ENCODE measurements around the gene MANBA.
A peak's percentile ranks its signal among the peaks of the same experiment; 100 is the strongest.

MANBA gene

DNA sequence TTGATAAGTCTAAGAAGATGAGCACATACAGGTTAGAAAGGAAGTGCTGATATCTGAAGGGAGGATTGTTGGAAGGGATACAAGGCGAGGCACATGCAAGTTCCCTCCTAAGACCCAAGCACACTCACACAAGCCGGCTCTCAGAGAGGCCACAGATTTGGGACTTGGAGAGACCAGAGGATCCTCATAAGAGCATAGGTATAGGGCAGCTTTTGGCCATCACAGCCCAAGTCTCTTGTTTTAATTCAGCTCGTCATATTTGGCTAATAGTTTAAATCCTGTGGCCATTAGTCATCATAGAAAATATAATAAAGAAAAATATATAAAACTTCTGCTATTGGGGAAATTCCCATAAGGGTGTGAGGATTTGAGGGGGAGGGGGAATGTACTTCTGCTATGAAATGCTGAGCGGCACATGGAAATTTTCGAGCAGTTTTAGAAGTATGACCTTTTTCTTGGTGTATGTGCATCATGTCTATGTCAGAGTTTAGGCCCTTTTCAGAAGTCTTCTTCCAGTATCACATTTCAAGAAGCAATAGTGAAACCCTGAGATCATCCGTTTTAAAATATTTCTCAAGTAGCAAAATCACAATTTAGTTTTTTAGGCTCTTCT lies 161.9 kb downstream of the MANBA start:
- Mint-ChIP-seq H3K9me3 (ENCODE audit: low read depth) (no peaks in the 10 kb centered on the region), H3K27me3 (no peaks in the 10 kb centered on the region), H3K4me3 (peak overlapping the region; percentile 62), H3K4me1 (ENCODE audit: low read depth) (peaks cover 79% of the 10 kb centered on the region), H3K27ac (peak overlapping the region; percentile 89), H3K36me3 (peaks cover 57% of the 10 kb centered on the region)

DNA sequence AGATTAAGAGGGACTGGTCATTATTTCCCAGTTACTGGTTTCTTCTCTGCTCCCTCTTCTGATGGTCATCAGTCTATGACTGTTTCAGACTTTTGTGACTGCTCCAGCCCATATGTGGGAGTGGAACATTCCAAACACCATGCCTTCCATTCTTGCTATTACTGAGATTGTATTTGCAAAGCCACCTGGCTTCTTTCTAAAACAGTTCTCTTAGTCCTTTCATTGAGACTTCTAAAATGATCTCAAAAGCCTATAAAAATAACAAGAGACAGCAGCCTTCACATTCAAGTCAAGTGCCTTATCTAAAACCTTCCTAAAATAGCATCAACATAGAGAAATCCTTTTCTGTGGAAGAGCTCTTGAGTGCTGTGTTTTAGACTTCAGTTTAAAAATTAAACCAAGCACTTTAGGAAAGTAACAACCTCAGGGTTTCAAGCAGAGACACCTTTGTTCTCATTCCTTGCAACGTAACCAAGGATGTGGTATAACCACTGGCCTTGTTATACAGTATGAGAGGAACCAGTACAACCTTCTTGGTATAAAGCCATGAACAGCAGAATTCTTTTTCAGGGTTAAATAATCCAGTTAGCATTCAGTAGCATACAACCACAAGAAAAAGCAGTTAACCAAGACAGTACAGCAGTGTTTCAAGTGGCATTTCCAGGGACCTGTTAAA lies 162.5 kb downstream of the MANBA start:
- Mint-ChIP-seq H3K9me3 (ENCODE audit: low read depth) (no peaks in the 10 kb centered on the region), H3K27ac (peak overlapping the region; percentile 89), H3K4me3 (peak overlapping the region; percentile 62), H3K36me3 (peaks cover 53% of the 10 kb centered on the region), H3K27me3 (no peaks in the 10 kb centered on the region), H3K4me1 (ENCODE audit: low read depth) (peaks cover 80% of the 10 kb centered on the region)

GRCh38 chr4:102596532-102596931 lies 164.2 kb downstream of the MANBA start:
- H3K27ac Mint-ChIP-seq = peak overlapping the region; percentile 89
- no peaks in the 10 kb centered on the region for H3K27me3 Mint-ChIP-seq
- no peaks in the 10 kb centered on the region for H3K9me3 Mint-ChIP-seq (ENCODE audit: low read depth)
- H3K4me3 Mint-ChIP-seq = peak overlapping the region; percentile 23
- H3K4me1 Mint-ChIP-seq (ENCODE audit: low read depth) = peaks cover 91% of the 10 kb centered on the region
- peaks cover 65% of the 10 kb centered on the region for H3K36me3 Mint-ChIP-seq

DNA sequence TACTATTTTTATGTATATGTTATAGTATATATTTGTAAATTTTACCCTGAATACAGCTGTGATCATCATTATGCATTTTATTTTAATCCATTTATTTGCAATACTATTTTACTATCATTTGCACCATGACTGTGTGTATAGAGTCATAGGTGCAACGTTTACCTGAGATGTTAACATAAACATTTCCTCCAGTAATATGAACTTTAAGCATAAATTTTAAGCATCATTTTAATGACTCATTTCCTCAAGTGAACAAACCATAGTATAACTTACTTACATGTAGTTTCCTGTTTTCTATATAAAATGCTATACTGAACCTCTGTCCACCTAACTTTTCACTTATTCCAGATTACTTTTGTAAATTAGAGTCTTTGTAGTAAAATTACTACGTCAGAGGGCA lies 166.8 kb downstream of the MANBA start:
- Mint-ChIP-seq H3K36me3 (peaks cover 68% of the 10 kb centered on the region), H3K4me1 (ENCODE audit: low read depth) (peaks cover 94% of the 10 kb centered on the region), H3K4me3 (peak overlapping the region; percentile 22), H3K27me3 (no peaks in the 10 kb centered on the region), H3K9me3 (ENCODE audit: low read depth) (peaks cover 3% of the 10 kb centered on the region), H3K27ac (peak overlapping the region; percentile 85)

GRCh38 chr4:102593147-102593546 lies 167.6 kb downstream of the MANBA start:
- peak overlapping the region; percentile 79 for H3K27ac Mint-ChIP-seq
- peak overlapping the region; percentile 46 for H3K4me3 Mint-ChIP-seq
- peaks cover 3% of the 10 kb centered on the region for H3K9me3 Mint-ChIP-seq (ENCODE audit: low read depth)
- peaks cover 70% of the 10 kb centered on the region for H3K36me3 Mint-ChIP-seq
- no peaks in the 10 kb centered on the region for H3K27me3 Mint-ChIP-seq
- peaks cover 94% of the 10 kb centered on the region for H3K4me1 Mint-ChIP-seq (ENCODE audit: low read depth)

- H3K27me3 Mint-ChIP-seq = no peaks in the 10 kb centered on the region
- H3K9me3 Mint-ChIP-seq (ENCODE audit: low read depth) = peaks cover 3% of the 10 kb centered on the region
- H3K36me3 Mint-ChIP-seq = peaks cover 69% of the 10 kb centered on the region
- H3K4me3 Mint-ChIP-seq = peak overlapping the region; percentile 1
- H3K27ac Mint-ChIP-seq = peak overlapping the region; percentile 79
- H3K4me1 Mint-ChIP-seq (ENCODE audit: low read depth) = peaks cover 94% of the 10 kb centered on the region
Observed at GRCh38 chr4:102592256-102592655, 168.5 kb downstream of the MANBA start.

GRCh38 chr4:102589743-102590142 lies 171.0 kb downstream of the MANBA start:
- H3K4me3 Mint-ChIP-seq = peak overlapping the region; percentile 66
- H3K36me3 Mint-ChIP-seq = peaks cover 67% of the 10 kb centered on the region
- peaks cover 97% of the 10 kb centered on the region for H3K4me1 Mint-ChIP-seq (ENCODE audit: low read depth)
- peaks cover 3% of the 10 kb centered on the region for H3K9me3 Mint-ChIP-seq (ENCODE audit: low read depth)
- no peaks in the 10 kb centered on the region for H3K27me3 Mint-ChIP-seq
- peak overlapping the region; percentile 55 for H3K27ac Mint-ChIP-seq

GRCh38 chr4:102586644-102587021 lies 174.1 kb downstream of the MANBA start:
- Mint-ChIP-seq H3K36me3 (peaks cover 55% of the 10 kb centered on the region), H3K4me1 (ENCODE audit: low read depth) (peaks cover 92% of the 10 kb centered on the region), H3K27me3 (no peaks in the 10 kb centered on the region), H3K4me3 (peak overlapping the region; percentile 44), H3K27ac (peak overlapping the region; percentile 90), H3K9me3 (ENCODE audit: low read depth) (peaks cover 3% of the 10 kb centered on the region)

DNA sequence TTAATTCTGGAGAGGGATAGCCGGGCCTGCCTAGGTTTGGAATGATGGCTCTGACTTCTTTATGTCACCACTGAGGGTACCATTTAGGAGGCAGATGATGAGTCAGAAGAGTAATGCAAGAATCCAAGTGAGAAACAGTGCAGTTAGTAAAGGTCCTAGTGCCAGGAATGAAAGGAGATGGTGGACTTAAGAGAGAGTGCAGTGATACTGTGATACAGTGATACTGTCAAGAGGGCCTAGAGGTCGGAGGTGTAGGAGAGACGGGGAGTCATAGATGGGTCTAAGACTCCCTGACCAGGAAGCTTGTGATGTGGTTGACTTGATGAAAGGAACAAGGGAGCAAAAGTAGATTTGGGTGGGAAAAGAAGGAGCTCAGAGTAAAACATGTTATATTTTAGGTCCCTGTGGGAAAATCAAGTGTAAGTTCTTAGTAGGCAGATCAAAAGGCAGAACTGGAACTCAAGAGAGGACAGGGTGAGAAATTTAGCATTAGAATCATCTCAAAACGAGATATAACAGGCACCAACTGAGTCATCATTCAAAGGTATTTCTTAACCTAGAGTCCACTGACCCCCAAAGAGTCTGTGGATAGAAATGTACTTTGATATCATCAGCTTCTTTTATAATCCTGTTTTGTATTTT lies 174.6 kb downstream of the MANBA start:
- Mint-ChIP-seq H3K9me3 (ENCODE audit: low read depth) (peaks cover 3% of the 10 kb centered on the region), H3K4me3 (peak overlapping the region; percentile 44), H3K27me3 (no peaks in the 10 kb centered on the region), H3K36me3 (peaks cover 54% of the 10 kb centered on the region), H3K4me1 (ENCODE audit: low read depth) (peaks cover 91% of the 10 kb centered on the region), H3K27ac (peak overlapping the region; percentile 90)

GRCh38 chr4:102585329-102585728 lies 175.4 kb downstream of the MANBA start:
- peaks cover 89% of the 10 kb centered on the region for H3K4me1 Mint-ChIP-seq (ENCODE audit: low read depth)
- no peaks in the 10 kb centered on the region for H3K27me3 Mint-ChIP-seq
- peaks cover 49% of the 10 kb centered on the region for H3K36me3 Mint-ChIP-seq
- H3K27ac Mint-ChIP-seq = peak overlapping the region; percentile 90
- peak overlapping the region; percentile 44 for H3K4me3 Mint-ChIP-seq
- no peaks in the 10 kb centered on the region for H3K9me3 Mint-ChIP-seq (ENCODE audit: low read depth)

- Mint-ChIP-seq H3K4me3 (no peak overlapping the region), H3K4me1 (ENCODE audit: low read depth) (peaks cover 88% of the 10 kb centered on the region), H3K9me3 (ENCODE audit: low read depth) (no peaks in the 10 kb centered on the region), H3K36me3 (peaks cover 47% of the 10 kb centered on the region), H3K27ac (peak overlapping the region; percentile 61), H3K27me3 (no peaks in the 10 kb centered on the region)
Observed at GRCh38 chr4:102584091-102584490, 176.7 kb downstream of the MANBA start.
